Mammary epithelial cell (primary cell): ENCODE measurements around the gene ELL2.

Experiments used
- CTCF ChIP-seq, 2 donors: IDR thresholded peaks in 1 of 2; conservative IDR thresholded peaks in 1 of 2; 2 replicates each; pipeline ENCODE4 v1.5.1; 2011 to 2012; ENCODE audit warnings: inconsistent platforms in 2 of 2, low read length in 2 of 2, mild to moderate bottlenecking in 2 of 2, control low read depth in 1 of 2, low read depth in 1 of 2; ENCODE audit not compliant: insufficient read depth in 1 of 2; ENCODE audit errors: extremely low read depth in 1 of 2
- EZH2 ChIP-seq: IDR thresholded peaks from 2 replicates; pipeline ENCODE4 v1.6.1; 2012; ENCODE audit warnings: low read length, inconsistent platforms, borderline replicate concordance

GRCh38 chr5:95864944-95865504, 96.6 kb downstream of the ELL2 start:
- TF ChIP-seq CTCF (conservative IDR thresholded peaks at IDR 0.05 in 1 of 2, IDR thresholded peaks at IDR 0.05 in 1 of 2; ENCODE audit: extremely low read depth in 1 of 2, insufficient read depth in 1 of 2, low read depth in 1 of 2, low read length in 2 of 2): no peak
- TF ChIP-seq EZH2: no peak
